HL-60/S4 treated with phorbol 12-myristate 13-acetate at 8.2 ng/mL for 4 days and 3 days (cell line): Measurements from ENCODE around the gene ADCY6.

ENCODE experiments used
- in situ Hi-C: fragments of 300-500 bp; cut with MboI; formaldehyde crosslinking; loops from 2 replicates; pipeline ENCODE4 v1.15.0; 2022; ENCODE audit warnings: low sequenced_read_pairs

ADCY6 gene

GRCh38 chr12:48816143-48816854 lies 27.4 kb upstream of the ADCY6 start:
- in situ Hi-C loops: no loop called here

- in situ Hi-C loops: no loop called here
These were observed 26.5 kb upstream of the ADCY6 start for GRCh38 chr12:48815126-48816110.

GRCh38 chr12:48814262-48815125 lies 25.6 kb upstream of the ADCY6 start:
- in situ Hi-C loops: no loop called here

- in situ Hi-C loops: no loop called here
These were observed 24.8 kb upstream of the ADCY6 start for GRCh38 chr12:48813465-48814261.

GRCh38 chr12:48812389-48812788 lies 23.5 kb upstream of the ADCY6 start:
- in situ Hi-C loops: no loop called here

GRCh38 chr12:48811437-48812090 lies 22.7 kb upstream of the ADCY6 start:
- in situ Hi-C loops: no loop called here

- in situ Hi-C loops: no loop called here
These were observed 22.1 kb upstream of the ADCY6 start for GRCh38 chr12:48810903-48811431.

- in situ Hi-C loops: no loop called here
These were observed 19.1 kb upstream of the ADCY6 start for GRCh38 chr12:48807981-48808380.

GRCh38 chr12:48803675-48804074 lies 14.8 kb upstream of the ADCY6 start:
- in situ Hi-C loops: no loop called here

- in situ Hi-C loops: no loop called here
These were observed 12.1 kb upstream of the ADCY6 start for GRCh38 chr12:48800971-48801370.

- in situ Hi-C loops: no loop called here
These were observed 11.6 kb upstream of the ADCY6 start for GRCh38 chr12:48800457-48800856.

- in situ Hi-C loops: no loop called here
These were observed 8.1 kb upstream of the ADCY6 start for GRCh38 chr12:48796976-48797375.

GRCh38 chr12:48795550-48796455 lies 6.9 kb upstream of the ADCY6 start:
- in situ Hi-C loops: no loop called here

- in situ Hi-C loops: loop anchor here (5.0 kb wide), 1 partner anchor 43 kb away; no protein-coding TSS in a partner anchor
These were observed 6.0 kb upstream of the ADCY6 start for GRCh38 chr12:48794870-48795269.

GRCh38 chr12:48793696-48794095 lies 4.8 kb upstream of the ADCY6 start:
- in situ Hi-C loops: loop anchor here (5.0 kb wide), 1 partner anchor 41 kb away; no protein-coding TSS in a partner anchor

- in situ Hi-C loops: loop anchor here (5.0 kb wide), 1 partner anchor 38 kb away; no protein-coding TSS in a partner anchor
These were observed 1.0 kb upstream of the ADCY6 start for GRCh38 chr12:48789858-48790326.

GRCh38 chr12:48788524-48788853 lies 400 bp downstream of the ADCY6 start:
- in situ Hi-C loops: no loop called here
